Ovary (tissue), 9 donors: ENCODE data around the gene ARHGAP40. TPM values are rescaled to one million over a fixed set of nuclear protein-coding genes. Genes with fewer than 3 reads are reported as not detected.

ENCODE experiments used
- DNase-seq, 5 donors: peaks; one replicate each; pipeline ENCODE4 v3.0.0-alpha.2; 2019 to 2020
- H3K27ac ChIP-seq, 2 donors: fragments of 200-600 bp; one replicate each; pipeline versions ENCODE4 v1.5.1 to v1.8.0; 2019 to 2022
- H3K27me3 ChIP-seq: fragments of 200-600 bp; one replicate; pipeline ENCODE4 v1.8.0; 2022
- H3K36me3 ChIP-seq: fragments of 200-600 bp; sonication (generic); one replicate; pipeline ENCODE4 v1.5.1; 2019
- H3K4me1 ChIP-seq: one replicate; pipeline ENCODE4 v1.8.1; 2013; ENCODE audit warnings: mild to moderate bottlenecking, moderate library complexity; ENCODE audit not compliant: insufficient read depth
- H3K4me3 ChIP-seq: fragments of 200-600 bp; sonication (generic); one replicate; pipeline ENCODE4 v1.5.1; 2017
- H3K9me3 ChIP-seq, 2 donors: fragments of 200-600 bp in 1 of 2; sonication (generic) in 1 of 2; one replicate each; pipeline versions ENCODE4 v1.5.1 to v1.8.1; 2013 to 2019; ENCODE audit warnings: mild to moderate bottlenecking in 1 of 2, moderate library complexity in 1 of 2
- EP300 ChIP-seq: sonication (generic); formaldehyde crosslinking; IDR thresholded peaks from one replicate; pipeline ENCODE4 v1.6.1; 2017; ENCODE audit warnings: antibody characterized with exemption
- POLR2A ChIP-seq: fragments of 450-650 bp; IDR thresholded peaks from one replicate; pipeline ENCODE4 v1.6.1; 2017; ENCODE audit warnings: antibody characterized with exemption, mild to moderate bottlenecking, moderate library complexity
- WGBS, 3 donors: extraction: QIAGEN DNeasy Blood & Tissue Kit in 1 of 3; methylation state at CpG; one replicate each; pipeline versions ENCODE4 v1.1.5 to v1.1.7; 2013 to 2017; 5-methylcytosine and 5-hydroxymethylcytosine counted together
- intact Hi-C, 4 donors: fragments of 100-400 bp; cut with DNase I; formaldehyde crosslinking; loops; one replicate each; pipeline versions ENCODE4 v1.11.0 to v1.15.1; 2022 to 2023
- polyA plus RNA-seq, 2 donors: library from polyadenylated mRNA; stranded (reverse); fragments of 200-250 nt in 1 of 2; fragments of 350-450 nt in 1 of 2; fragmentation: Illumina TruSeq in 1 of 2; extraction: RNeasy Lipid Tissue Mini Kit (QIAGEN cat#74804) in 1 of 2; gene quantifications; one replicate each; pipeline ENCODE4 v1.2.3, GENCODE V29; 2013 to 2014
- total RNA-seq, 7 donors: library from RNA; depleted of rRNA in 2 of 7; stranded (reverse); fragments of >200 nt in 2 of 7; fragmentation: NEBNext Ultra II Directional in 3 of 7; extraction: Animal tissue kit (Norgen Biotek cat#: 25700) in 3 of 7; gene quantifications; one replicate each; pipeline versions ENCODE4 v1.1.0 to v1.2.4, GENCODE V29; 2016 to 2023
- TF ChIP-seq, protein P1 (sequence below), 3 donors: fragments of 450-650 bp in 2 of 3; fragments of 200-600 bp in 1 of 3; IDR thresholded peaks; one replicate each; pipeline versions ENCODE4 v1.5.1 to v1.8.0; 2016 to 2022; ENCODE audit warnings: antibody characterized with exemption in 3 of 3, mild to moderate bottlenecking in 1 of 3
- donor health status: DM: no; HTN: no; CAD: no; lungs with moderate emphysema.
- donor health status: DM: no; HTN: no; CAD: no.
- donor health status: Bipolar disorder and iron deficiency.
- donor health status: DM: yes; HTN: yes; CAD: no.
- donor health status: DM: no; HTN: no; CAD: no.
- donor health status: DM: yes; HTN: yes; CAD: no.

ARHGAP40 gene
- total and polyA plus RNA-seq, 9 donors = not detected

DNA sequence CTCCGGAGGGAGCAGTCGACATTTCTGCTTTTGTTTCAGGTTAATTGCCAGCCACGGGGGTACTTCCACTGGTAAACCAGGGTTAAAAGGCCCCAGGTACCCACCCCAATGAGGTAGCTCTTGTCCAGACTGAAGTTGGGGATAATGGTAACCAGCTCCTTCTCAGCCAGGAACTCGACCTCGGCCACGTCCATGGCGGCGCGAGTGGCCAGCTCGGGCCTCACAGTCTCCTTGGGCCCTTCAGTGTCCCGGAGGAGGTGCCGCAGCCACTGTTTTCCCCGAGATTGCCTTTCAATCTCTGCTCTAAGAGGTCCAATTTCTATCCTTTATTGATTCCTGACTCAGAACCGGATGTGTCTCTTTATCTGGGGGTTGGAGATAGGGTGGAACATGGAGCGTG, 13.7 kb downstream of the ARHGAP40 start:
- 85 to 88% (median 86%) methylated on average over 15 of the region's 15 CpGs for WGBS, 3 donors
- Histone ChIP-seq H3K27ac (no peak overlapping the region), H3K36me3 (no peaks in the 10 kb centered on the region), H3K27me3 (no peaks in the 10 kb centered on the region), H3K9me3 (no peaks in the 10 kb centered on the region), H3K4me1 (no peaks in the 10 kb centered on the region), H3K4me3 (no peak overlapping the region)
- intact Hi-C loops = no loop called here
- DNase-seq = no peak
- TF ChIP-seq, protein P1, sequence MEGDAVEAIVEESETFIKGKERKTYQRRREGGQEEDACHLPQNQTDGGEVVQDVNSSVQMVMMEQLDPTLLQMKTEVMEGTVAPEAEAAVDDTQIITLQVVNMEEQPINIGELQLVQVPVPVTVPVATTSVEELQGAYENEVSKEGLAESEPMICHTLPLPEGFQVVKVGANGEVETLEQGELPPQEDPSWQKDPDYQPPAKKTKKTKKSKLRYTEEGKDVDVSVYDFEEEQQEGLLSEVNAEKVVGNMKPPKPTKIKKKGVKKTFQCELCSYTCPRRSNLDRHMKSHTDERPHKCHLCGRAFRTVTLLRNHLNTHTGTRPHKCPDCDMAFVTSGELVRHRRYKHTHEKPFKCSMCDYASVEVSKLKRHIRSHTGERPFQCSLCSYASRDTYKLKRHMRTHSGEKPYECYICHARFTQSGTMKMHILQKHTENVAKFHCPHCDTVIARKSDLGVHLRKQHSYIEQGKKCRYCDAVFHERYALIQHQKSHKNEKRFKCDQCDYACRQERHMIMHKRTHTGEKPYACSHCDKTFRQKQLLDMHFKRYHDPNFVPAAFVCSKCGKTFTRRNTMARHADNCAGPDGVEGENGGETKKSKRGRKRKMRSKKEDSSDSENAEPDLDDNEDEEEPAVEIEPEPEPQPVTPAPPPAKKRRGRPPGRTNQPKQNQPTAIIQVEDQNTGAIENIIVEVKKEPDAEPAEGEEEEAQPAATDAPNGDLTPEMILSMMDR (IDR thresholded peaks at IDR 0.05) = no peak
- no peak for TF ChIP-seq EP300
- no peak for TF ChIP-seq POLR2A

DNA sequence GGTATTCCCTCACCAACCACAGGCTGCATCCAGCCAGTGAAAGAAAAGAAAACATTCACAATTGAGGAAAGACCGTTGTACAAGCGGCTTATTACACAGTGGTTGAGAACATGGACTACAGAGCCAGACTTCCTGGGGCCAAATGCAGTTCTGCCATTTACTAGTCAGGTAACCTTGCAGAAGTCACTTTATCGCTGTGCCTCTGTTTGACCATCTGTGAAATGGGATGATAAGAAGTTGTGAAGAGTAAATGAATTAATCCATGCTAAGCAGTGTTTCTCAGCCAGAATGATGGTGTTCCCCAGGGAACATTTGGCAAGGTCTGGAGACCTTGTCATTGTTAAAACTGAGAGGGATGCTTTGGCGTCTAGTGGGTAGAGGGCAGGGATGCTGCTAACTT, 14.8 kb downstream of the ARHGAP40 start:
- Histone ChIP-seq H3K4me3 (no peak overlapping the region), H3K4me1 (no peaks in the 10 kb centered on the region), H3K27me3 (no peaks in the 10 kb centered on the region), H3K9me3 (no peaks in the 10 kb centered on the region), H3K27ac (no peak overlapping the region), H3K36me3 (no peaks in the 10 kb centered on the region)
- TF ChIP-seq POLR2A (no peak), EP300 (no peak)
- TF ChIP-seq, protein P1 (IDR thresholded peaks at IDR 0.05) = no peak
- intact Hi-C loops = no loop called here
- 84 to 87% (median 85%) methylated on average over 4 of the region's 4 CpGs for WGBS, 3 donors
- DNase-seq = no peak

DNA sequence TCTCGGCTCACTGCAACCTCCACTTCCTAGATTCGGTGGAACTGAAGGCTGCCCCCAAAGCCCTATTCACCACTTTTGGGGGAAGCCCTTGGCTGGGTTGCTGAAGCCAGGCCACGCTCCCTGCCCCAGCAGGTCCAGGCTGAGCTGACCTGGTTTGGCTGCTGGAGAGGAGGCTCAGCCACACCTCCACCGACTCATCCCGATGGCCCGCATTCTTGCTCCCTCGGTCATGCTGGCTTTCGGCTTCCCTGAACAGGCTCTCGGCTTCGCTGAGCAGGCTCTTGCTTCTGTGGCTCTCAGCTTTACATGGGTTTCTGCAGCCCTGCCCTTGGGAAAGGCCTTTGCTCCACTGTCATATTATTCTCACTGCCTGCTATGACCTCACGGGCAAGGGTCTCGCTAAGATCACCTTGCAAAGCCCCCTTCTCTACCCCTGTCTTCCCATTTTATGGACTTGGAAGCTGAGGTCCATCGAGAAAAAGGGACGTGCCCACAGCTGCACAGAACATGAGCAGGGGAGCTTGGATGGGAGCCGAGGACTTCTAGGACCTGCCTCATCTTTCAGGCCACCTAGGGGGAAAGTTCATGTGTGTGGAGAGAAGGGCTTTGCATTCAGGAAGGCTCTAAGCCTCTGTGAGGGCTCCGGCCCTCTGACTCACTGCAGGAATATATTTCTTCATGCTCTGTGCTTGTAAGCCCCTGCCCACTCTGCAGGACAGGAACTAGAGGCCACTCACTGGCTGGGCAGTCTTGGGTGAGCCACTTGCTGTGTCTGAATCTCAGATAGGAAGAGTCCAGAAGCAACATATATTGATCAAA, 15.6 kb downstream of the ARHGAP40 start:
- no peaks in the 10 kb centered on the region for H3K4me1 ChIP-seq
- 63 to 69% (median 68%) methylated on average over 16 of the region's 16 CpGs for WGBS, 3 donors
- H3K36me3 ChIP-seq = no peaks in the 10 kb centered on the region
- DNase-seq = no peak
- intact Hi-C loops = no loop called here
- TF ChIP-seq POLR2A (no peak), EP300 (no peak)
- TF ChIP-seq, protein P1 (IDR thresholded peaks at IDR 0.05) = no peak
- H3K9me3 ChIP-seq = no peaks in the 10 kb centered on the region
- no peak overlapping the region for H3K27ac ChIP-seq
- no peaks in the 10 kb centered on the region for H3K27me3 ChIP-seq
- no peak overlapping the region for H3K4me3 ChIP-seq

DNA sequence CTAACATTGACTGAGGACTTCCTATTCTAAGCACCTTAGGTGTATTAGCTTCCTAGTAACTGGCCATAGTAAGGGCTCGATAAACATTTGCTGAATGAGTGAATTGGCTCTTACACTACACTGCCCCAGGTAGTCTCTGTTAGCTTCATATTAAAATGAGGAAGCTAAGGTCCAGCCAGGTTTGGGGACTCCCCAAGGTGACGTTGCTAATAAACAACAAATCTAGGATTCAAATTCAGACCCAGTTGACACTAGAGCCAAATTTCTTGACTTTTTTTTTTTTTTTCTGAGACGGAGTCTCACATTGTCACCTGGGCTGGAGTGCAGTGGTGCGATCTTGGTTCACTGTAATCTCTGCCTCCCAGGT, 16.2 kb downstream of the ARHGAP40 start:
- Histone ChIP-seq H3K4me3 (no peak overlapping the region), H3K27me3 (no peaks in the 10 kb centered on the region), H3K4me1 (no peaks in the 10 kb centered on the region), H3K36me3 (no peaks in the 10 kb centered on the region), H3K27ac (no peak overlapping the region), H3K9me3 (no peaks in the 10 kb centered on the region)
- no peak for DNase-seq
- 81 to 89% (median 85%) methylated on average over 4 of the region's 4 CpGs for WGBS, 3 donors
- intact Hi-C loops = no loop called here
- no peak for TF ChIP-seq POLR2A
- TF ChIP-seq, protein P1 (IDR thresholded peaks at IDR 0.05) = no peak
